Epithelial cell of proximal tubule (primary cell): ENCODE measurements around the gene CLEC4E. TPM values are rescaled to one million over a fixed set of nuclear protein-coding genes. Genes with fewer than 3 reads are reported as not detected.

Experiments
- DNase-seq: peaks from one replicate; pipeline ENCODE4 v3.0.0-alpha.2; 2011; ENCODE audit warnings: low read depth
- H3K4me3 ChIP-seq: 2 replicates; pipeline ENCODE4 v1.5.1; 2011; ENCODE audit warnings: low read depth, mild to moderate bottlenecking, low read length
- CTCF ChIP-seq: conservative IDR thresholded peaks from 2 replicates; pipeline ENCODE4 v1.5.1; 2012; ENCODE audit warnings: low read depth, mild to moderate bottlenecking, low read length
- total RNA-seq: library from RNA; depleted of rRNA; stranded (reverse); fragments of >200 nt; gene quantifications from 2 replicates; pipeline ENCODE4 v1.2.3, GENCODE V29; 2015

Gene CLEC4E
- total RNA-seq, 1 donor from 2014 or later: 11.3 TPM

DNA sequence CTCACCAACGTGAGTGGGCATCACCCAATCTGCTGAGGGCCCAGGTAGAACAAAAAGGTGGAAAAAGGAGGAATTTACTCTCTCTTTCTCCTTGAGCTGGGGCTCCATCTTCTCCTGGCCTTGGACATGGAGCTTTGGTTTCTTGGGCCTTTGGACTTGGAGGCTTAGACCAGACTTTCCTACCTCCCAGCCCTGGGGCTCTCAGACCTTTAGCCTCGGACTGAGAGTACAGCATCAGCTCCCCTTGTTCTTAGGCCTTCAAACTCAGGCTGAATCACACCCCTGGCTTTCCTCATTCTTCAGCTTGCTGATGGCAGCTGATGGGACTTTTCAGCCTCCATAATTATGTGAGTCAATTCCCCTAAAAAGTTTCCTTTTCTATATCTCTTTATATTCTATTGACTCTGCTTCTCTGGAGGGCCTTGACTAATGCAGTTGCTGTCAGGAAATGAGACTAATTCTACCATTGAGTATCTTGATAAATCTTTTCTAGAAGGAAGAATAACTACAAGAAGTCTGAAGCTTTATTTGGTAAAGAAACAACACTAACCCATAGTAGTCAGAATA, 15.9 kb upstream of the CLEC4E start:
- no peak overlapping the region for H3K4me3 ChIP-seq
- TF ChIP-seq CTCF: no peak
- DNase-seq: no peak

DNA sequence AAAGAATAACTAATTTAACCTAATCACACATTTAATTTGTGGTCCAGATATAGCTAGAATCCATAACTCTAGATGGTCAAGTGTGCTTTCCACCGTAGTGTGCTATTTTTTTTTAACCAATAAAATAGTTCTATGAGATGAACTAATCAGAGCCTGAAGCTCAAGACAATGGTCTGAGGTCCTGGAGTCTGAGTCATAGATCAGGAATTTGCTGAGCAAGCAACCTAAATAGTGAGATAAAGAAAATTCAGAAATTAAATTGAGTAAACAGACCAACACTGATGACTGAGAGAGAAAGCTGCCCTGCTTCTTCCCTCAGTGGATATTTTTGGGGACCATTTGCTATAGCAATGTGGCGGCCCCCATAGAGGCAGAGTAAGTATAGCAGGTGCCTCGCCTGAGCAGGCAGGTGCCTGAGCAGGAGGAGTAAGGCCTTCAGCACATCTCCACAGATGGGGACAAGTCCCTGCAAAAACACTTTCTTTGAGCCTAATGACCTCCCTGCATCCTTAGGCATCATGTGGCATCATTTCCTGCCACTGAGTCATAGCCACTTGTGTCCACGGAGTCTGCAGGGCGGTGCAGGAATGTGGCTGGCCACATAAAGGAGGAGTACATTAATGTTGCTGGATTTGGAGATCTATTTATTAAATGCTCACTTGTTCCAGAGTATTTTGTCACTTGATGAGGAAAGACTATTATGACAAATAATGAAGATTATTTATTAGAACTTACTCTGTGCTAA, 13.9 kb upstream of the CLEC4E start:
- no peak for TF ChIP-seq CTCF
- DNase-seq: peak; percentile 41
- H3K4me3 ChIP-seq: no peak overlapping the region

DNA sequence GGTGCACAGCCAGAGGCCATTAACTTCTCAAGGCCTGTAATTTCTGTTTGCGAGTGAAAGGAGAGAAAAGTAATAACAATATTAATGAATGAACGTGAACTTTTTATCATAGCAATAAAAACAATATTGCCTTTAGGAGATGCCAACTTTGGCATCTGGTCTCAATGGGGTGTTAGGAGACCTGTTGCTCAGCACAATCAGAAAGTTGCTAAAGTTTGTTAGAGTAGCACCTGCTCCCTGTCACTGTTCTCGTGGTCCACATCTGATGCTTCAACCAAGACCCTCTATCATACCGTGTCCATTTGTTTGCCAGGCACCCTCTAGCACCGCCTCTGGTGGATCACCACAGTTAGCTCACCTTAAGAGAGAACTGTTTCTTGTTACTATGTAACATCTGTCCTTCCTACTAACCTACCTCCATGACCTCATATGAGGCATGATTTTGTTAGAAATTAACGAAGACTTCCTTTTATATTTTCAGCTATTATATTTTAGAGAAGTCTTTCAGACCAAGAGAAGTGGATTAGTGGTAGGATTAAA, 12.5 kb upstream of the CLEC4E start:
- no peak overlapping the region for H3K4me3 ChIP-seq
- peak; percentile 39 for TF ChIP-seq CTCF
- DNase-seq: no peak

DNA sequence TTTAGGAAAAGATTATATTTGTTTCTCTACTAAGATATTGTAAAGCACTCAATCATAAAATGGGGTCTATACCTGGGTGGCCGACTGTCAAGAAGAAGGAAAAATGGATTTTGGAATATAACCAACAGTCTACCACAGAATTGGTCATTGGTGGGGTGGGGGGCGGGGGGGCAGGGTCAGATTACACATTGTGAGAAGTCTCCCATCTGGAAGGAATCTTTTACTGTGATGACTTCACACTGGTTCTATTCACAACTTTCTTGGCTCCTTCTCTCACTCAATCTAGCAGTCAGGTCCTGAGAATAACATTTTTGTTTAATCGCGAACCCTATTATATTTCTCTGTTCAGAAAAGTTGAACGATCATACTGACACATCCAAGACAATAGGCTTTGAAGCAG, 8.7 kb upstream of the CLEC4E start:
- TF ChIP-seq CTCF: no peak
- no peak overlapping the region for H3K4me3 ChIP-seq
- DNase-seq: no peak

GRCh38 chr12:8548192-8548591, 7.5 kb upstream of the CLEC4E start:
- no peak overlapping the region for H3K4me3 ChIP-seq
- DNase-seq: no peak

GRCh38 chr12:8547645-8548044, 6.9 kb upstream of the CLEC4E start:
- no peak overlapping the region for H3K4me3 ChIP-seq
- TF ChIP-seq CTCF: no peak
- DNase-seq: no peak

More at GRCh38 chr12:8548192-8548591, 7.5 kb upstream of the CLEC4E start:
- no peak for TF ChIP-seq CTCF
